ENCODE results near the gene ZGRF1. TPM values are rescaled to one million over a fixed set of nuclear protein-coding genes. Genes with fewer than 3 reads are reported as not detected.

ZGRF1 gene
- total RNA-seq, 1 experiment from 2014 or later = 21.4 TPM

GRCh38 chr4:112593438-112594133 is 43.1 kb downstream of the ZGRF1 start:
- Histone ChIP-seq H3K4me1 (ENCODE audit: control insufficient read depth in 1 of 2, insufficient read depth in 2 of 2, low read length in 2 of 2) (peaks cover 2 to 16% of the 10 kb centered on the region in 2 experiments; a peak in 3 of 4 replicates), H3K9me3 (ENCODE audit: control insufficient read depth in 1 of 2, insufficient read depth in 1 of 2, low read depth in 1 of 2, low read length in 2 of 2) (no peaks in the 10 kb centered on the region), H3K4me3 (replicated peaks in 1 of 2; ENCODE audit: low read depth in 1 of 2, low read length in 2 of 2) (no peak overlapping the region), H3K36me3 (ENCODE audit: control insufficient read depth in 1 of 2, insufficient read depth in 2 of 2, low read length in 2 of 2) (no peaks in the 10 kb centered on the region), H2AFZ (ENCODE audit: low read depth, low read length, poor library complexity, severe bottlenecking) (no peak overlapping the region), H4K20me1 (ENCODE audit: insufficient read depth) (no peaks in the 10 kb centered on the region), H3K4me2 (ENCODE audit: low read length) (no peak overlapping the region), H3K79me2 (ENCODE audit: insufficient read depth, low read length) (no peaks in the 10 kb centered on the region), H3K9ac (ENCODE audit: low read length) (no peak overlapping the region), H3K9me2 (ENCODE audit: insufficient read depth) (no peaks in the 10 kb centered on the region), H3K27ac (ENCODE audit: low read depth, low read length) (no peak overlapping the region), H3K27me3 (ENCODE audit: insufficient read depth, low read length) (no peaks in the 10 kb centered on the region)
- intact Hi-C loops (cut with micrococcal nuclease) = no loop called here
- CTCF ChIA-PET = no interaction called here
- POLR2A ChIA-PET = no interaction called here
- BruUV-seq (replicated peaks) = no TSS peak
- DNase-seq (ENCODE audit: low read depth, low spot score) (no peak), ATAC-seq (no peak)
- no peak for TF ChIP-seq CBX3 (IDR thresholded peaks at IDR 0.05; ENCODE audit: low read depth)
- RAD21 ChIA-PET (ENCODE audit: low non-redundant PET in 1 of 2, low total read pairs in 2 of 2, uncharacterized antibody in 2 of 2, unreplicated experiment in 2 of 2) = no interaction called here

GRCh38 chr4:112592717-112593116 is 44.0 kb downstream of the ZGRF1 start:
- no peak for DNase-seq (ENCODE audit: low read depth, low spot score)
- H3K27ac ChIP-seq (ENCODE audit: low read depth, low read length) = no peak overlapping the region
- H2AFZ ChIP-seq (ENCODE audit: low read depth, low read length, poor library complexity, severe bottlenecking) = no peak overlapping the region
- no peaks in the 10 kb centered on the region for H3K9me3 ChIP-seq (ENCODE audit: control insufficient read depth in 1 of 2, insufficient read depth in 1 of 2, low read depth in 1 of 2, low read length in 2 of 2)
- no peaks in the 10 kb centered on the region for H3K79me2 ChIP-seq (ENCODE audit: insufficient read depth, low read length)
- no peak for ATAC-seq
- H3K36me3 ChIP-seq (ENCODE audit: control insufficient read depth in 1 of 2, insufficient read depth in 2 of 2, low read length in 2 of 2) = no peaks in the 10 kb centered on the region
- no peaks in the 10 kb centered on the region for H3K27me3 ChIP-seq (ENCODE audit: insufficient read depth, low read length)
- H3K4me3 ChIP-seq (replicated peaks in 1 of 2; ENCODE audit: low read depth in 1 of 2, low read length in 2 of 2) = no peak overlapping the region
- intact Hi-C loops (cut with micrococcal nuclease) = no loop called here
- no peak overlapping the region for H3K9ac ChIP-seq (ENCODE audit: low read length)
- ChIA-PET CTCF (no interaction called here), POLR2A (no interaction called here), RAD21 (ENCODE audit: low non-redundant PET in 1 of 2, low total read pairs in 2 of 2, uncharacterized antibody in 2 of 2, unreplicated experiment in 2 of 2) (no interaction called here)
- no peak overlapping the region for H3K4me2 ChIP-seq (ENCODE audit: low read length)
- H4K20me1 ChIP-seq (ENCODE audit: insufficient read depth) = no peaks in the 10 kb centered on the region
- BruUV-seq (replicated peaks) = no TSS peak
- peaks cover 2 to 16% of the 10 kb centered on the region in 2 experiments; a peak in 3 of 4 replicates for H3K4me1 ChIP-seq (ENCODE audit: control insufficient read depth in 1 of 2, insufficient read depth in 2 of 2, low read length in 2 of 2)
- no peaks in the 10 kb centered on the region for H3K9me2 ChIP-seq (ENCODE audit: insufficient read depth)
- TF ChIP-seq YY1 (IDR thresholded peaks at IDR 0.05; ENCODE audit: extremely low read depth, insufficient replicate concordance, low read depth, low read length) (no peak), CEBPB (IDR thresholded peaks at IDR 0.05; ENCODE audit: low read depth) (no peak), RAD21 (IDR thresholded peaks at IDR 0.05; ENCODE audit: low read depth) (no peak), ZBTB33 (IDR thresholded peaks at IDR 0.05; ENCODE audit: extremely low read depth, insufficient replicate concordance, low read length) (no peak), CBX3 (IDR thresholded peaks at IDR 0.05; ENCODE audit: low read depth) (no peak), SIN3A (IDR thresholded peaks at IDR 0.05; ENCODE audit: low read depth) (no peak), REST (IDR thresholded peaks at IDR 0.05; ENCODE audit: low read depth) (no peak), ATF3 (IDR thresholded peaks at IDR 0.05) (no peak), ZFX (IDR thresholded peaks at IDR 0.05) (no peak), POLR2AphosphoS5 (IDR thresholded peaks at IDR 0.05; ENCODE audit: low read depth, low read length) (no peak), EZH2 (IDR thresholded peaks at IDR 0.05) (no peak), EZH2phosphoT487 (IDR thresholded peaks at IDR 0.05; ENCODE audit: borderline replicate concordance) (no peak), SRF (IDR thresholded peaks at IDR 0.05; ENCODE audit: low read depth) (no peak), JUND (IDR thresholded peaks at IDR 0.05) (no peak), POLR2A (IDR thresholded peaks at IDR 0.05; ENCODE audit: borderline replicate concordance, extremely low read depth, insufficient read depth, insufficient read length) (no peak), TCF7L2 (IDR thresholded peaks at IDR 0.05; ENCODE audit: borderline replicate concordance, extremely low read depth, insufficient read depth, insufficient read length) (no peak)

Data from HCT116 (cell line).